ENCODE measurements around the gene KDM3B. TPM values are rescaled to one million over a fixed set of nuclear protein-coding genes. Genes with fewer than 3 reads are reported as not detected.

Gene KDM3B
- total RNA-seq, 1 donor from 2014 or later = 40.8 TPM

DNA sequence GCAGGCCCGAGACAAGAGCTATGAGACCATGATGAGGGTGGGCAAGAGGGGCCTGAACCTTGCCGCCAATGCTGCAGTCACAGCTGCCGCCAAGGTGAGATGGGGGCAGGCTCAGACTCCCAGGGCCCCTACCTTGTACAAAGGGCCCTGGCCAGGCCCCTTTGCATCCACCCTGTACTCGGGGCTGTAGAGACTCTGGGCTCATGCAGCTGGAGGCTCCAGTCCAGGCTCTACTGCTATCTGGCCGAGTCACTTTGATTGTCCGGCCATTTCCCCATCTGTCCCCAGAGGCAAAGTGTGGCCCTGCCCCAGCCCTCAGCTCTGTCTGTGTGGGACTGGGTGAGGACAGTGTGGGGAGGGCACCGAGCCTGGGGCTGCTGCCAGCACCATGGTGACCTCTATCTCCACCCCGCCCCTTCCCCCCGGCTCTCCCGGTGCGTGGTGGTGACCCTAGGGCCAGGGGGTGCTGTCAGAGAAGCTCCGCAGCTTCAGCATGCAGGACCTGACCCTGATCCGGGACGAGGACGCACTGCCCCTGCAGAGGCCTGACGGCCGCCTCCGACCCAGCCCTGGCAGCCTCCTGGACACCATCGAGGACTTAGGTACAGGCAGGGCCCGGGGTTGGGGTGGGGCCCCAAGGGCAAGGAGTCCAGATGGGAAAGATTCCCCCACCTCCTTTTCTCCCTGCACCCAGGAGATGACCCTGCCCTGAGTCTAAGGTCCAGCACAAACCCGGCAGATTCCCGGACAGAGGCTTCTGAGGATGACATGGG, 92.5 kb downstream of the KDM3B start:
- intact Hi-C loops (cut with micrococcal nuclease) = loop anchor here (5.0 kb wide), 1 partner anchor 57 kb away; no protein-coding TSS in a partner anchor
- no peak for ATAC-seq
- no peak for DNase-seq

DNA sequence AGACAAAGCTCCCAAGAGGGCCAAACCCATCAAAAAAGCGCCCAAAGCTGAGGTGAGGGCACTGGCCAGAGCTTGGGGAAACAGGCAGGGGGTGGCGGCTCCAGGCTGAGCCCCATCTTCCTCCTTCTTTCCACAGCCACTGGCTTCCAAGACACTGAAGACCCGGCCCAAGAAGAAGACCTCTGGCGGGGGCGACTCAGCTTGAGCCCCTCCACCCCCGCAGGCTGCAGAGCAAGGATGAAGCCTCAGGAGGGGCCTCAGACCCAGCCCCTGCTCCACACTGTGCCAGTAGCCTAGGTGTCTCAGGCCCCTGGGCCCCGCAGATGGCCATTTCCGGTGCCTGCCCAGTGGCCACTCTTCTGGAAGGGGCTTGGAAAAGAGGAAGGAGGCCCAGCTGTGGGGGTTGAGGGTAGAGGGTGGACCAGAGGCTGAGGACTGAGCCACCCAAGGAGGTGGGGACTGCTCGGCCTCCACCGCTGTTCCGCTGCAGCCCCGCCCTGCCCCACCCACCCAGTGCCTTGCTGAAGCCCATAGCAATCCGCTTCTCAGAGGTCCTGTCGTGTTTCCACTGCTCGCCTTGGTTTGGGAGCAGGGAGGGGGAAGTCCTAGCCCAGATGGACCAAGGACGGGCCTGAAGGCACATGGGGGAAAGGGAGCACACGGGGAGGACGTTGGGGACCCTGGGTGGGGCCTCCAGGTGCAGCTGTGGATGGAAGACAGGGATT, 93.2 kb downstream of the KDM3B start:
- intact Hi-C loops (cut with micrococcal nuclease) = loop anchor here (5.0 kb wide), 1 partner anchor 57 kb away; no protein-coding TSS in a partner anchor
- ATAC-seq (no peak), DNase-seq (no peak)

DNA sequence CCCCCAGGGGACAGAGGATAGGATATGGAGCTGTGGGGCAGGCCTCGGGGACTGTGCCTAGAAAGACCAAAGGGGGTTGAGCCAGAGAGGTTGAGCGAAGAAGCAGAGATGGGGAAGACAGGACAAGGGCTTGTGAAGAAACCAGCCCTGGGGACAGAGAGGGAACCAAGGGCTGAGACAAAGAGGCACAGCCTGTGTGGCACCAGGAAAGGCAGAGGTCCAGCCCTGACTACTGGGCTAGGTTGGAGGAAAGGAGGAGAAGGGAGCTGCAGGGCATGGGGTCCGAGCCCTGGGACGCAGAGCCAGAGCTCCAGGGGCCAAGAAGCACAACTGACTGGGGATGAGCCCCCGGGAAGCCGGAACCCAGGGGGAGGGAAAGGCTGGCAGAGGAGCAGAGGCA, 95.6 kb downstream of the KDM3B start:
- intact Hi-C loops (cut with micrococcal nuclease) = loop anchor here (5.0 kb wide), 1 partner anchor 54 kb away; no protein-coding TSS in a partner anchor
- no peak for DNase-seq
- no peak for ATAC-seq

DNA sequence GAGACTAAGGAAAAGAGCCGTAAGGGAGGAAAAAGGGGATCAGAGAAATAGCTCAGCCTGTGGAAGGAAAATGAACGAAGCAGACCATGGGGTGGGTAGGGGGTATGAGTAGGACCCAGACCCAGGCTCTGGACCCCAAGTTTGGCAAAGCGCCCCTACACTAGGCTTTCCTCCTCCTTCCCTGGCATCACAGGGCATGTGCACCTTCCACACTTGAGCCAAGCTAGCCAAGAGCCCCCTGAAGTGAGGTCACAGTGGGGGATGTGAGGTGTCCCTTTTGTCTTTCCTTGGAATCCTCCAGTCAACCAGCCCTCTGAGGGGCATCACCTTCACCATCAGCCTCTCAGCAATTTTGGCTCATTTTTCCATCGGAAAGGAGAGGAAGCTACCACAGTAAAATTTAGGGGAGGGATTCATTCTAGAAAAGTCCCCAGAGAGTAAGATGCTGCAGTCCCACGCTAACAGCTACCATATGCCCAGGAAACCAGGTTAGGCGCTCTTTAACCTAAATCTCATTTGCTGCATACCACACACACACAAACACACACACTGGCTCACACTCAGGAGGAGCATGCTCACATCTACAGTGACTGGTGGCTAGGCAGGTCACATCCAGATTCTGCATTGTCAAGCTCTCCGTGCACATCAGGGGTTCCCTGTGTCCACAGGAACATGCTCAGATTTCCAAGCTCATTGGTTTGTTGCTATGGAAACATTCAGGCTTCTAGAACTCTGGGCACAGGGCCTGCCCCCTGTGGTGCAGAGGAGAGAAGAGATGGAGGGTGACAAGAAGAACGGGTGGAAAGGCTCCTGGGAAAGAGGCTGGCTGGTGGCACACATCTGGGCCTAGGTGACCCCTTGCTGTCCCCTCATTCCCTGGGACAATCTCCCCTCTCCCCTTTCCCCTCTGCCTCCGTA, 96.3 kb downstream of the KDM3B start:
- intact Hi-C loops (cut with micrococcal nuclease) = loop anchor here (5.0 kb wide), 1 partner anchor 54 kb away; no protein-coding TSS in a partner anchor
- ATAC-seq = no peak
- no peak for DNase-seq

DNA sequence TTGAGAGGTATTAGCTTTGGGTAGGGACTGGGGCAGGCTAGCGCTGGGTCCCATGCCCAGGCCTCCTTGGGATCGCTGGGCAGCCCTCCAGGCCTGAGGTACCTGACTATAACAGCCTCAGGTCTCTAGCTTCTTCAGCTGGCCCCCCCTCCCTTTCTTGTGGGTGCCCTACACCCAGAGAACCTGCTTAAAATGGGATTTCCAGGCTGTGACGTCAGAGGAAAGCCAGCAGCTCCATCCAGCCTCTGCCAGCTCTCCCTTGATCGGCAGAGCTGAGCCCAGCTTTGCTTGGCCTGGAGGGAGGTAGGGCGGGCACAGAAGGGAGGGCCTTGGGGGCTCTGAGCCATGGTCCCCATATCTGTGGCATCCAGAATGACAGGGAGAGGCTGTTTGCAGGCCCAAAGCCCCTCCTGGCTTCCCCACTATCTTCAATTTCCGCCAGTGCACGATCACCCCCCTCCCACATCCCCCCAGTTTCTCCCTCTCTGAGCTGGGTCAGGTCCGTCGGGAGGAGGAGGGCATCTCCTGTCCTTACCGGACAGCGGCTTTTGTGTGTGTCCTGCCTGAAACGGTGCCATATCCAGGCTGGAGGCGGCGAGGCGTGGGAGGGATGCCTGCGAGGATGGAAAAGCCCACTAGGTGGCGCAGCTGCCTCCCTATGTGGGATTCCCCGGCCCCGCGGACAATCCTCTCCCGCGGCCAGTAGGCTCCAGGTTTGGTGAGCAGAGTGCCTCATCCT, 97.2 kb downstream of the KDM3B start:
- intact Hi-C loops (cut with micrococcal nuclease) = loop anchor here (5.0 kb wide), 1 partner anchor 53 kb away; no protein-coding TSS in a partner anchor
- peak; percentile 96 for ATAC-seq

DNA sequence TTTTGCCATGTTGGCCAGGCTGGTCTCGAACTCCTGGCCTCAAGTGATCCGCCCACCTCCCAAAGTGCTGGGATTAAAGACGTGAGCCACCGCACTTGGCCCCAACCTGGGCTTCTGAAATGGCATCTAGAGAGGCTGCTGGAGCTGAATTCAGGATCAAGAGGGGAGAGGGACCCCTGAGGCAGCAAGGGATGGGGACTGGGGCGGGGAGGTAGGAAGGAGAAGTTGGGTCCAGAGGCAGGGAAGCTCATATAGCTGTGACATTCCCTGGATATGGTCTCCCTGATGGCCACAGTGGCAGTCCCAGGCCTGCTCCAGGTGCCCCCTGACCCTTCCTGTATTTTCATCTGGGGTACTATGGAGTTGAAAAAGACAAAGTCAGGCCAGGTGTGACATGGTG, 98.5 kb downstream of the KDM3B start:
- ATAC-seq = no peak
- no peak for DNase-seq
- intact Hi-C loops (cut with micrococcal nuclease) = no loop called here

More for the DNA sequence above, 97.2 kb downstream of the KDM3B start:
- DNase-seq = peak; percentile 94

DNA sequence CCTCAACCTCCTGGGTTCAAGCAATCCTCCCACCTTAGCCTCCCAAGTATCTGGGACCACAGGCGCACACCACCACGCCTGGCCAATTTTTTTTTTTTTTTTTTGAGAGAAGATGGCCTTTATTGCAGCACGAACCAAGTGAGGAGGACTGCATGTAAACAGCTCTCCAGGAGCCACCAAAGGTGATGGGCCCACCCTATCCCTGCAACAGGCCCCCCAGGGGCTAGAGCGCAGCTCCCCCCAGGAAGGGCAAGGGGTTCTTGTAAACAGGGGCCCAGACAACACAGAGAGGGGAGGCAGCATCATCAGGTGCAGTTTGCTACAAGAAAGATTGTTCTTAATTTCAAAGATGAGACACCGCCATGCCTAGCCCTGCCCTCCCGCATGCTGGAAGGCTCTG, 100.2 kb downstream of the KDM3B start:
- DNase-seq (no peak), ATAC-seq (no peak)
- intact Hi-C loops (cut with micrococcal nuclease) = no loop called here

DNA sequence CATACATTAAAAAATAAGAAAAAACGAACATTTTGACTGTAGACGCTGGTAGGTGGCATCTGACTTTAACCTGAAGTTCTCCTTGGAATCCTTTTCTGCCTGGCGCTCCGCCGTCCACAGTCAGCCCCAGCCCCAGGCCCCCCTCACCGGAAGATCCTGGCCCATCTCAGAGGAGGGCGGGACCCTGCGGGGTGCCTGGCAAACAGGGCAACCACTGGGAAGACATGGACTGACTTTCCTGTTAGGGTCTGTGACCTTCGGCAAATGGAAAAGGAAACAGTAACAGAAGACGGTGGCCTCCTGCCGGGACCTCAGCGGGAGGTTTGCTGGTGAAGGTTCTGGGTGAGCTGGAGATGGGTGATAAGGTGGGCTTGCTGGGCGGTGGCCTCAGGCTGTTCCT, 101.1 kb downstream of the KDM3B start:
- no peak for ATAC-seq
- DNase-seq = no peak
- intact Hi-C loops (cut with micrococcal nuclease) = no loop called here

DNA sequence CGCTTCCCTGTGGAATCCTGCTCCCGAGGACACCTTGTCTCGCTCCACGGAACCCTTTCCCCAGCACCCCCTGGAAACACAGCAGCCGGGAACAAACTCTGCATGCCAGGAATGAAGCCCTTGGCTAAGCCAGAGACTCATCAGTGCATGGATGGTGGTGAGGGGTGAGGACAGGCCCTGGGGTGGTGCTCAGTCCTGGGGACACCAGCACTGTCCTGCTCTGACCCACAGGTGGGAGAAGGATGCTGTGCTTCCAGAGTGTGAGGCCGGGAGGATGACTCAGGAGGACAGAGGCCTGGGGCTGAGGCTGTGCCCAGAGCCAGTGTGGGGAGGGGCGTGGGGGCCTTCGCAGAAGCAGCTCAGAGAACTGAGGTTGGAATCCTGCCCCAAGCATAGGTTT, 101.6 kb downstream of the KDM3B start:
- ATAC-seq (no peak), DNase-seq (no peak)
- intact Hi-C loops (cut with micrococcal nuclease) = no loop called here

DNA sequence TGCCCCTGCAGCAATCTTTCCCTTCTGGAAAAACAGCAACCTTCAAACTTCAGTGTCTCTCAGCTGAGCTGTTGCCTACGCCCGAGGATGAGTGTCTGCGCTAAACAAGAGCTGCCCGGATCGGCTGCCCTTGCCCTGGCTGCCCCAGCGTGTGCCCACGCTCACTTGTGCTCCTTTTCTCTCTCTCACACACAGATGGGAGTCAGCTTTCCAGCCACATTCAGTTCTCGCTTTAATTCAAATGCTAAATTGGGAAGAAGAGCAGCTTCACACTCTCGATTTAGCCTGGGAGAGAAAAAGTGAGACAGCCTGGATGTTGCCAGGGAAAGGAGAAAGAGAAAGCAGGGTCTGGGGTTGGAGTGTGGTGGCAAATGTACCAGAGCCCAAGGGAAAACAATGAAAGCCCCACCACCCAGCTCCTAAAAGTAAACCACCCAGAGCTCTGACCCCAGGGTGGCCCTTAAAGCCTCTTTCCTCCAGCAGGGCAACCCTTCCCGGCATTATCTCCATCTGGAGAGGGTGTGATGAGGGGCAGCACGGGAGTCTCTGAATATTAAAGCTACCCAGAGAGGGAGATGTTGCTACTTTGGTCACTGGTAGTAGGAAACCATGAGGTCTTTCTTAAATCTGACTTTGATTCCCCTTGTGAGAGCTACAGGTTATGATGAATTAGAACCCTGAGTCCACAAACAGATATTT, 102.9 kb downstream of the KDM3B start:
- intact Hi-C loops (cut with micrococcal nuclease) = no loop called here
- ATAC-seq (no peak), DNase-seq (no peak)

DNA sequence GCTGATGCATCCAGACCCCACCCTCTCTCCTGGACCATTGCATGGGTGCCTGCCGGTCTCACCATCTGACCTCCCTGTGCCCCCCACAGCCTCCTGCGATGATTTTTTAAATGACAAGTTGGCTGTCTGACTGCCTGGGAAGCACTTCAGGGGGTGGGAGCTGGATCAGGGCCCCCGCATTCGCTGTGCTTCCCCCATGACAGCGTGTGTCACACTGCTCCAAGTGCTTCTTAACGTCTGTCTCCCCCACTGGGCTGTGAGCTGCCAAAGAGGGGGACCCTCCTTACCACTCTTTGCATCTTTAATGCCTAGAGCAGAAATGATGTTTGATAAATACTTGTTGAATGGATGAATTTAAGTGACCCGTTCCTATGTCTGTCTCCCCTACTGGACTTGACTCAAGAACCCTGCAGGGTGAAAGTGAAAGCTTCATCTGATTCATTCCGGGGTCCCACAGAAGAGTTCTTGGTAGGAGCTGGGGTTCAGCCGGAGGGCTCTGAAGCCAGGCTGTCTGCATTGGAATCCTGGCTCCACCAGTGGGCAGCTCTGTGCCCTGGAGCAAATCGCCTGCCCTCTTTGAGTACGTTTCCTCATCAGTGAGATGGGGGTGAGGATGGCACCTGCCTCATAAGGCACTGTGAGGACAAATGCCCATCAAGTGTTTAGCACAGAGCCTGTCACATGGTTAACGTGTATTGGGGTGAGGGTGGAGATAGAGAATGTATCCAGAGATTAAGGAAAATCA, 105.2 kb downstream of the KDM3B start:
- intact Hi-C loops (cut with micrococcal nuclease) = no loop called here
- DNase-seq = no peak
- no peak for ATAC-seq

DNA sequence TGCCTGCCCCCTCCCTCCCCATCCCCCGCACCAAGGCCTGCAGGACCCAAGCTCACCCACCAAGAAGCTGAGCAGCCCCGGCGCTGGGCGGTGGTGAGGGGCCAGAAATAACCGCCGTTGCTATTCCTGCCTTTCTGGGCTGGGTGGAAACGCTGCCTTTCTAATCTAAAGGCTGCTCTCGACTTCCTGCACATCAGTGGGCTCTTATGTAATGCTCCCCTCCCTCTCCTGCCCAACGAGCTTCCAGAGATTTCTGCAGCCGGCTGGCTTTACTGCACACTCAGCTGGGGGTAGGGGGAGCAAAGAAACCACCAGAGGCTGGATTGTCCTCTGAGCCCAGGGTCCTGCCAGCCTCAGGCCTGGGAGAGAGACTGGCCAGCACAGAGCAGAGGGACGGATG, 105.9 kb downstream of the KDM3B start:
- ATAC-seq = peak; percentile 27
- intact Hi-C loops (cut with micrococcal nuclease) = no loop called here
- peak; percentile 27 for DNase-seq

DNA sequence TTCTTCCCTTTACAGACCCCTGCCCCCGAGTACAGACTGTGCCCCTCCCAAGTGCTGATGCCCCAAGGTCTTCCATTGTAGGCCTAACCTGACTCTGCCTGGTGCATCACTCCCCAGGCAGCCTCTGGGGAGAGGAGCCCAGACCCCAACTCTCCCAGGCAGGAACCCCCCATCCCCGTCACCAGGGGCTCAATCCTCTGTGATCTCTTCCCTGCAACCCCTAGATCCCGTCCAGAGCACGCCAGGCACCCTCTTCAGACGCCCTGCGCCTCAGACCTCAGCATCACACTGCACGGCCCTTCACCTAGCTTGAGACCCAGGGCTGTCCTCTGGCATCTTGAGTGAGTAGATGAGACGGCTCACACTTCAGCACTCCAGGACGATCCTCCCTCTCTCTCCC, 106.4 kb downstream of the KDM3B start:
- no peak for DNase-seq

DNA sequence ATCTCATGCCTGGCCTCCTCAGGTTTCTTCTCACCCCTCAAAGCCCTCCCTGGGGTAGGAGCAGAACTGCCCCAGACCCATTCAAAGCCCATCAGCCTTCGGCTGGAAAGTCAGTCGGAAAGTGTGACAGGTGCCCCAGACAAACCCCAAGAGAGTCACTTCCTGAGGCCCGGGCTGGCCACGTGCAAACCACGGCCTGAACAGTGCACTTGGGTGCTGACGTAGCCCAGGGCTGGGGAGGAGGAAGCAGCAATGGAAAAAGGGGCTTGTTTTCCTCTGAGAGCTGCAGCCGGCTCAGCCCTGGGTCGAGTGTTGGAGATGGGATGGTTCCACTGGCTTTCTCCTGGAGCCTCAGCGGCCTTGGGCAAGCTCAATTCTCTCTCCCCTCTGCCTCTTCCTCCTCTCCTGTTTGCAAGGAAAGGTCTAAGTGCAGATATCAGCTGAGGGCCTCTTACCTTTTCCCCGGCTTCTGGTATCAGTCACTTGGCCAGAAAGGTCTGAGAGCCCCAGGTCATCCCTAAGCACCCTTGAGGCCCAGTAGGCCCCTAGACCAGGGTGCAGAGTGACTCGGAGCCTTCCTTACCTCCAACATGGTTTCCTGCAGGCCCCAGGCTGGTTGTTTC, 106.9 kb downstream of the KDM3B start:
- intact Hi-C loops (cut with micrococcal nuclease) = no loop called here
- DNase-seq (peak; percentile 46), ATAC-seq (no peak)

More for the DNA sequence above, 106.4 kb downstream of the KDM3B start:
- no peak for ATAC-seq
- intact Hi-C loops (cut with micrococcal nuclease) = no loop called here

DNA sequence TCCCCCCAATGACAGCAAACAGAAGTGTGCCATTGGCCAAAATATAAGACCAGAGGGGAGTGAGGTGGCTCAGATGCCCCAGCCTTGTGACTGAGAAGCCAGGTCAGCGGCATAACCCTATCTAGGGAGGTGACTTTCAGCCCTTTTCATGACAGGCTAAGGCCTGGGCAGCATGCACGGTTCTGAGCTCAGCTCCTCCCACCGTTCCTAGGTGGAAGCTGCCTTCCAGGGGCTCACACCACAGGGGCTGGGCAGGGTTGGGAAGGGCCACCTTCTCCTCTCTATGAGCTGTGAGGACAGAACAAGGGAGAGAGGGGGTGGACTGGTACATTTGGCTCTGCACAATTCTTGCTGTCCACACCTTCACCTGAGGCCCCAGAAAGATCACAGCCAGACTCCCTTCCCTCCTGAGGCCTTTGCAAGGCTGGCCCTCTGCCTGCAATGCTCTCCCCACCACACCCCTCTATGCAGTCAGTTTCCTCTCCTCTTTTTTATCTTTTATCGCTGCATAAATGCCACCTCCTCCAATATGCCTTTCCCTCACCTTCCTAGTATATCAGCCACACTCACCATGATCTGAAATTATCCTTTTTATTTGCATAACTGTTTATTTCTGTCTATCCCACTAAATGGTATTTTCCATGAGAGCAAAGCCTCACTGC, 107.7 kb downstream of the KDM3B start:
- ATAC-seq (no peak), DNase-seq (no peak)
- intact Hi-C loops (cut with micrococcal nuclease) = no loop called here

DNA sequence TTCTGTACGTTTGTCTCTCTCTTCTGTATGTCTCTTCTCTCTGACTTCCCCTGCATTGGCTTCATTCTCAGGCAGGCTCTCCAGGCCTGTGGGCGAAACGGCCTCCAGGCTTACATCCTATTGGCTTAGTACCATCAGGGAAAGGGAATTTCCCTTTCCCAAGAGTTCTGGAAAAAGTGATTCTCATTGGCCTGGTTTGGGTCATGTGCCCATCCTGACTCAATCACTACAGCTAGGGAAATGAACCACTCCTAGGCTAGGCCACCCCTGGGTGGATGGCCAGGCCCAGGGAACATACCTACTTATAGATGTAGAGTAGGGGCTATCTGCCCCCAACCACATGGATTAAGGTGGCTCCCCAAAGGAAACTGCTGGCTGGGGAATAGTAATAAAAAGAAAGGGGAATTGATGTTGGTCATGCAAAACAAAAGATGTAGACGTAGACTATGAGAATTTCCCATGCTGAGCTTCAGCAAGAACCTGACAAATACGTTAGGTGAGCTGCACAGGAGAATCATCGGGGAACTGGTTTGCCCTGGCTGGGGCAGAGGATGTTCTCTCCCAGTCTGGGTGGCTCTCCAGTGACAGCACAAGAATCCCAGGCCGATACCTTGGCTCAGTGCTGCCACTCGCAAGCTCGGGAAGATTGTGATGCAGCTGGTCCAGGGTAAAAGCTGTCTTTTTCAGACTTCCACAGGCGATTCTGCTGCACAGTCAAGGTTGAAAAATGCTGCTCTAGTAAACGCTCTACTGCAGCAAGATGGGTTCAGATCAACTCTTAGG, 109.0 kb downstream of the KDM3B start:
- intact Hi-C loops (cut with micrococcal nuclease) = no loop called here
- ATAC-seq (no peak), DNase-seq (peak; percentile 44)

Data from left ventricle myocardium superior (tissue), 1 donor.